NT2/D1 (cell line): Measurements from ENCODE around the gene ARID1A.

Experiments
- YY1 ChIP-seq: IDR thresholded peaks from 2 replicates; pipeline ENCODE4 v1.6.1; 2011; ENCODE audit not compliant: insufficient read length, insufficient read depth
- ZNF274 ChIP-seq: IDR thresholded peaks from 2 replicates; pipeline ENCODE4 v1.6.1; 2011; ENCODE audit warnings: mild to moderate bottlenecking, low read depth, low read length

DNA sequence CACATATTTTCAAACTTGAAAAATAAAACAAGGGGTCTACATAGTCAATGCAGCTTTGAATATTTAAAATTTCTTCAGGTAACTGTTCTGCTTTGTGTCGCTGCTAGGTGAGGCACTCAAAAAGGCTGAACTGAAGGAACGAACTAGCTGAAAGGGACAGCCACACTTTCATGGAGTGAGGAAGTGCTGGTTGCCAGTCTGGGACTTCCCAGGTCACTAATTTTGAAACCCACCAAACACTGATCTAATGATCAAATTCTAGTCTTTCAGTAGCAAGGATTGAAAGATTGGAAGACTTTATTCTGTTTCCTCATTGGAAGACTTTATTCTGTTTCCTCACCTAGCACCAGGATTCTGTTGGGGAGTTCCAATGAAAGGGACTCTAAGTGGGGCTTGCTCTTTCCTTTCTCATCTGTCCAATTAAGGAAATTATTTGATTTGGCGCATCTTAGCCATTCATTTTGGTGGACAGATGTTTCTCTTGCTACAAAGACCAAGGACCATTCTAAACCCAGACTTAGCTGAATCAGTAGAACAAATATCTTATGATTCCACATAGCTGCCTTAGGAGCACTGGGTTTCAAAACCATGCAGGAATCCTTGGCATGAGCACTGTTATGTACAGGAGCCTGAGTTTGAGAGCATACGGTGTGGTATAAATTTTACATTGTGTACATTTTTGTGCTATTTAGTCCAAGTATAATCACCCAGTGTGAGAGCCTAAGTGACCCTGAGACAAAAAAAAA, 10.9 kb upstream of the ARID1A start:
- TF ChIP-seq ZNF274, result no peak
- TF ChIP-seq YY1, result no peak
